Measurements from ENCODE around the gene REV3L. TPM values are rescaled to one million over a fixed set of nuclear protein-coding genes. Genes with fewer than 3 reads are reported as not detected.

The REV3L gene
- total and polyA plus RNA-seq, 2 donors (not counting 1 experiment from before 2014, with no cell fraction given) = 4.7 to 37.9 TPM

DNA sequence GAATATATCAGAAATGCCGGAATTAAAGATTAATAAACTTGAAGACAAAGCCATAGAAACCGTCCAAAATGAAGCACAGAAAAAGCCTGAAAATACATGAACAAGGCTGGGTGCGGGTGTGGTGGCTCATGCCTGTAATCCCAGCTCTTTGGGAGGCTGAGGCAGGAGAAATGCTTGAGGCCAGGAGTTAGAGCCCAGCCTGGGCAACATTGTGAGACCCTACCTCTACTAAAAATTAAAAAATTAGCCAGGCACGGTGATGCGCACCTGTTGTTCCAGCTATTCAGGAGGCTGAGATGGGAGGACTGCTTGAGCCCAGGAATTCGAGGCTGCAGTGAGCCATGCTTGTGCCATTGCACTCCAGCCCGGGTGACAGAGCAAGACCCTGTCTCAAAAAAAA lies 32.9 kb downstream of the REV3L start:
- Histone ChIP-seq H2AFZ (ENCODE audit: insufficient read depth, low read depth, low read length, poor library complexity, severe bottlenecking) (no peak overlapping the region), H3K9ac (ENCODE audit: low read length) (no peak overlapping the region), H4K20me1 (ENCODE audit: control insufficient read depth, insufficient read depth, low read length, poor library complexity, severe bottlenecking) (peaks cover 23% of the 10 kb centered on the region), H3K4me1 (ENCODE audit: control insufficient read depth in 2 of 2, insufficient read depth in 2 of 2, low read length in 2 of 2) (no peaks in the 10 kb centered on the region), H3K4me3 (ENCODE audit: control extremely low read depth in 1 of 5, extremely low read depth in 1 of 5, insufficient read depth in 1 of 5, low read depth in 2 of 5, low read length in 4 of 5) (no peak overlapping the region), H3K79me2 (ENCODE audit: control insufficient read depth, insufficient read depth, low read length) (peaks cover 63% of the 10 kb centered on the region), H3K36me3 (replicated peaks in 1 of 2; ENCODE audit: control extremely low read depth in 1 of 2, control insufficient read depth in 1 of 2, extremely low read depth in 1 of 2, insufficient read depth in 2 of 2, low read length in 1 of 2) (peaks cover 2 to 3% of the 10 kb centered on the region in 2 experiments), H3K4me2 (replicated peaks; ENCODE audit: low read depth, low read length, poor library complexity, severe bottlenecking) (no peak overlapping the region), H3K27me3 (replicated peaks in 1 of 4; ENCODE audit: control extremely low read depth in 1 of 4, control insufficient read depth in 3 of 4, insufficient read depth in 4 of 4, low read length in 3 of 4) (no peaks in the 10 kb centered on the region), H3K9me3 (ENCODE audit: control extremely low read depth in 1 of 3, control insufficient read depth in 2 of 3, insufficient read depth in 1 of 3, low read length in 2 of 3) (no peaks in the 10 kb centered on the region), H3K27ac (ENCODE audit: low read length in 2 of 2) (no peak overlapping the region)
- peaks cover 10% of the 10 kb centered on the region for H3K4me1 Mint-ChIP-seq
- no peak overlapping the region for H3K27ac Mint-ChIP-seq
- no peak for DNase-seq
- ATAC-seq (ENCODE audit: low read depth) = no peak
- intact Hi-C loops (cut with micrococcal nuclease) = no loop called here
- POLR2A ChIA-PET = no interaction called here
- CTCF ChIA-PET = interaction anchor here (1.9 kb wide), 1 partner anchor 28 kb away, joined by 5 read pairs; no protein-coding TSS in a partner anchor
- no peak for TF ChIP-seq EZH2 (IDR thresholded peaks at IDR 0.05; ENCODE audit: borderline replicate concordance, insufficient read depth, low read depth, low read length, poor library complexity, severe bottlenecking)
- no peak for TF ChIP-seq CTCF (IDR thresholded peaks at IDR 0.05)
- H3K9me3 Mint-ChIP-seq (ENCODE audit: insufficient read depth) = no peaks in the 10 kb centered on the region
- no peaks in the 10 kb centered on the region for H3K27me3 Mint-ChIP-seq
- WGBS (ENCODE audit: insufficient coverage) = 97% methylated on average over 3 of the region's 7 CpGs
- H3K4me3 Mint-ChIP-seq = no peak overlapping the region

GRCh38 chr6:111449129-111449528 lies 33.9 kb downstream of the REV3L start:
- POLR2A ChIA-PET = interaction anchor here (0.7 kb wide), 2 partner anchors 27 to 44 kb away, joined by 4 to 8 read pairs; no protein-coding TSS in a partner anchor
- intact Hi-C loops (cut with micrococcal nuclease) = no loop called here
- no peaks in the 10 kb centered on the region for H3K27me3 ChIP-seq (replicated peaks in 1 of 4; ENCODE audit: control extremely low read depth in 1 of 4, control insufficient read depth in 3 of 4, insufficient read depth in 4 of 4, low read length in 3 of 4)
- Mint-ChIP-seq H3K9me3 (ENCODE audit: insufficient read depth) (no peaks in the 10 kb centered on the region), H3K4me3 (no peak overlapping the region), H3K27ac (no peak overlapping the region), H3K4me1 (peaks cover 10% of the 10 kb centered on the region), H3K27me3 (no peaks in the 10 kb centered on the region)
- no peak overlapping the region for H3K4me2 ChIP-seq (replicated peaks; ENCODE audit: low read depth, low read length, poor library complexity, severe bottlenecking)
- CTCF ChIA-PET = no interaction called here
- H4K20me1 ChIP-seq (ENCODE audit: control insufficient read depth, insufficient read depth, low read length, poor library complexity, severe bottlenecking) = peaks cover 23% of the 10 kb centered on the region
- TF ChIP-seq EZH2 (IDR thresholded peaks at IDR 0.05; ENCODE audit: borderline replicate concordance, insufficient read depth, low read depth, low read length, poor library complexity, severe bottlenecking) (no peak), CTCF (IDR thresholded peaks at IDR 0.05) (no peak)
- ATAC-seq (ENCODE audit: low read depth) (no peak), DNase-seq (no peak)
- peaks cover 58% of the 10 kb centered on the region for H3K79me2 ChIP-seq (ENCODE audit: control insufficient read depth, insufficient read depth, low read length)
- no peaks in the 10 kb centered on the region for H3K4me1 ChIP-seq (ENCODE audit: control insufficient read depth in 2 of 2, insufficient read depth in 2 of 2, low read length in 2 of 2)
- no peak overlapping the region for H3K9ac ChIP-seq (ENCODE audit: low read length)
- no peaks in the 10 kb centered on the region for H3K9me3 ChIP-seq (ENCODE audit: control extremely low read depth in 1 of 3, control insufficient read depth in 2 of 3, insufficient read depth in 1 of 3, low read length in 2 of 3)
- no peak overlapping the region for H3K4me3 ChIP-seq (ENCODE audit: control extremely low read depth in 1 of 5, extremely low read depth in 1 of 5, insufficient read depth in 1 of 5, low read depth in 2 of 5, low read length in 4 of 5)
- no peak overlapping the region for H2AFZ ChIP-seq (ENCODE audit: insufficient read depth, low read depth, low read length, poor library complexity, severe bottlenecking)
- peaks cover 0 to 2% of the 10 kb centered on the region in 2 experiments for H3K36me3 ChIP-seq (replicated peaks in 1 of 2; ENCODE audit: control extremely low read depth in 1 of 2, control insufficient read depth in 1 of 2, extremely low read depth in 1 of 2, insufficient read depth in 2 of 2, low read length in 1 of 2)
- 100% methylated on average over 1 of the region's 4 CpGs for WGBS (ENCODE audit: insufficient coverage)
- no peak overlapping the region for H3K27ac ChIP-seq (ENCODE audit: low read length in 2 of 2)
